NCI-H2029 (cell line): ENCODE data around the gene ASB8.
"Not testable (repeated sequence)": the region's sequence is repeated elsewhere in the genome, so short reads cannot be mapped to it uniquely, and the experiment has no call there.

Experiments used
- DNase-seq: peaks from one replicate; lab custom pipeline; 2025; lab: John Stamatoyannopoulos, UW

Gene ASB8

GRCh38 chr12:48142818-48143674 is 14.3 kb downstream of the ASB8 start:
- DNase-seq = no peak

- no peak for DNase-seq
Measured at GRCh38 chr12:48135027-48135426, 22.3 kb downstream of the ASB8 start.

- DNase-seq = no peak
Measured at GRCh38 chr12:48132826-48133225, 24.5 kb downstream of the ASB8 start.

DNA sequence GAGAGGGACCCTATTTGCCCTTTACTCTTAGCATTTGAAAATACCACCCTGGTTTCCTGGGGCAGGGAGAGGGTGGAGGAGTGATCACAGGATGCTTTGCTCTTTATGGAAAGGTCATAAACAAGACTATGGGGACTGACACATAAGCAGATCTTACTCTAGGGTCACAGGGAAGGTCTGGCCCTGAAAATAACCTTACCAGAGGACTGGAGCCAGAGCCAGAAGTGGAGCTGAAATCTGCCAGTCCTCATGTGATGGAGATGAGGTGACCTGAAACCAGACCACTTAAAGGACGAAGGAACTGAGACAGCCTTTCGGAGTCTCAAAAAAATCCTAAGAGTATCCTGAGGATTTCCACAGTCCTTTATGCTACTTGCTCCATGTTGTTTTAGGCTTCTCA is 25.8 kb downstream of the ASB8 start:
- DNase-seq = no peak

DNA sequence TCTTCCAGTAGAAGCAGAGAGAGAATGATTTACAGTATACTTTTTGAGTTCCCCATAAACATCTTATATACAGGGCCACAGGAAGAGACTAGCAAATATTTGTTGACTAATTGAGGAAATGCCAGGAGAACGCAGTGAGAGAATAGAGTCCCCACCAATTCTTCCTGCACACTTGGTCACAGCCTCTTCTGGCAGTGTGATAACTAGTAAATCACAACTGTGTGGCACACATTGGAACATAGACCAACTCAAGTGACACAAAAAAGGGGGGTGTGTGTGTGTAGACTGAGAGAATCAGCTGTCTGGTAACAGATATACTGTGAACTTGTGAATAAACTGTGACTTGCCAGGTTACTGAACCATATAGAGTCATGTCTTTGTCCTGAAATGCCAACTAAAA is 27.9 kb downstream of the ASB8 start:
- no peak for DNase-seq

GRCh38 chr12:48128800-48129199 is 28.5 kb downstream of the ASB8 start:
- no peak for DNase-seq

DNA sequence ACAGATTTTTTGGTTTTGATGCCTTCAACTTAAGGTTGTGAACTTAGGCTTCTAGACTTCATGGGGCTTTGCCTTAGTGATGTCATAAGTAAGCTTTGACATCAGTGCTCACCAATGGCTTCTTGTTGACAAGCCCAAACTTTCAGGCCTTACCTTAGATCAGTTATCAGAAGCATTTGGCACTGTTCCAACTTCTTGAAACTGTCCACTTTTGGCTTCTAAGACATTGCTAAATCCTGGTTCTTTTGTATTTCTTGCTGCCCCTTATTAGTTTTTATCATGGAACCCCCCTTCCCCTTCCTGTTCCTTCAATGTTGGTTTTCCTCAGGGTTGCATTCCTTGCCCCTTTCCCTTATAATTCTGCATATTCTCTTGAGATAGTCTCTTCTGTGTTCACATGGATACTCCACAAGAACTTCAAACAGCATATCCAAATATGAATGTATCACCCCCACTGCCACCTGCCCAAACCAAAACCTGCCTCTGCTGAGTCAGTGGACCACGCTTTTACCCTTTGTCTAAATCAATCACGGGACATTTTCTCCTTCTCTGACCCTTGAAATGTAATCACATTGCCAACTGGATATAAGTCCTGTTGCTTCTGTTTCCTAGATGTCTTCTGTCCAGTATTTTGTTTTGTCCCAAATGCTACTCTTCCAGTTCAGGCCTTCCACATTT is 30.2 kb downstream of the ASB8 start:
- no peak for DNase-seq

GRCh38 chr12:48125985-48126384 is 31.3 kb downstream of the ASB8 start:
- no peak for DNase-seq

GRCh38 chr12:48125542-48125941 is 31.8 kb downstream of the ASB8 start:
- DNase-seq = not testable (repeated sequence)

- no peak for DNase-seq
Measured at GRCh38 chr12:48123169-48123568, 34.1 kb downstream of the ASB8 start.

- no peak for DNase-seq
Measured at GRCh38 chr12:48122065-48122834, 35.1 kb downstream of the ASB8 start.

DNA sequence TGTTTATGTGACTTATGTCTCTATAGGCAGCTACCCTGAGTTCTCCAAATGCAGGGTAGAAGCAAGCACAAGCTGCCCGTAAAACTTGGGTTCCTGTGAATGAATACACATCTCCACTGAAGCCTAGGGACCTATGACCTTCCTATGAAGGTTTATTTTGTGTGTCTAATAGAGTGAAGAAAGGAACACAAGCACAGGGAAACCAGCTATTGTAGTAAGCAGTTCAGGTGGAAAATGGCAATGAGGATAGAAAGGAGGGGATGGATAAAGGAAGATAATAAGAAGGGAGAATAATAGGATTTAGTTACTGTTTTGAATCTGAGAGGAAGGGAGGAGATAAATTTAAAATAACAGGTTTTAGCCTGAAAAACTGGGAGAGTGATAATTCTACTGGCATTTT is 35.8 kb downstream of the ASB8 start:
- no peak for DNase-seq

- DNase-seq = no peak
Measured at GRCh38 chr12:48119834-48120195, 37.5 kb downstream of the ASB8 start.

DNA sequence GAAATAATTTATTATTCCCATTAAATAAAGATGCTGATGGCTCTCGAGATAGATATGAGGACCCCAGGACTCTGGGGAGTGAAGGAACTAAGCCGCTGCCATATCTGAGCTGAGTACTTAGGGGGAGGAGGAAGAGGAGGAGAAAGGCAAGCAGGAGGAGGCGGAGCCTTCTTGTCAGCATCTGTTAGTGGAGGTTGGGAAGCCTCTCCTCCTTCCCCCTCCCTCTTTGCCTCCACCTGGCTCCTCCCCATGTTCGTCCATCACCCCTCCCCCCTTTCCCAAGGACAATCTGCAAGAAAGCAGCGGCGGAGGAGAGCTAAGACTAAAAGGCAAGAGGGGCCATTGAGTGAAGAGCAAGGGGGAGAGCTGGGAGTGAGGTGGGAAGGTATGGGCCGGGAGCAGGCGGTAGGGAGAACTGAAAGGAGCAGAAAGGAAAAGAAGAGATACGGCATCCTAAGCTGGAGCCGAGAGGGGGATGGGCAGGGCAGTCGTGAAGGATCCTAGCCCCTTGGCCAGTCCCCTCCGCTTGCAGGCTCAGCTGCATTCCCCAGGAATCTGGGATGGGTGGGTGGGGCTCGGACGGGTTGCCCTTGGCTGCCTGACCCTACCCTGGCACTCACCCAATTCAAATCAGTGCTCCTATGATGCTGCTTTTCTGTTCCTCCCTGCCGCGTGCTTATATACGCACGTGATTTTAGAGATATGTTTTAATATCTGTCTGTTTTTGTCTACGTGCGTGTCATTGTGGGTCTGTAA is 38.1 kb downstream of the ASB8 start, which contains the start of gene PFKM:
Gene PFKM, plus strand, starts transcription at position 287 of the 756 bp plus-strand sequence. CDS start 3,411 bp downstream, outside the sequence.
- peak; percentile 34 for DNase-seq

GRCh38 chr12:48118284-48118871 is 38.9 kb downstream of the ASB8 start:
- DNase-seq = no peak

- no peak for DNase-seq
Measured at GRCh38 chr12:48115957-48116356, 41.4 kb downstream of the ASB8 start.

- DNase-seq = not testable (repeated sequence)
Measured at GRCh38 chr12:48111312-48111693, 46.0 kb downstream of the ASB8 start.

GRCh38 chr12:48110691-48111311 is 46.5 kb downstream of the ASB8 start:
- no peak for DNase-seq

GRCh38 chr12:48109424-48109823 is 47.9 kb downstream of the ASB8 start:
- no peak for DNase-seq

DNA sequence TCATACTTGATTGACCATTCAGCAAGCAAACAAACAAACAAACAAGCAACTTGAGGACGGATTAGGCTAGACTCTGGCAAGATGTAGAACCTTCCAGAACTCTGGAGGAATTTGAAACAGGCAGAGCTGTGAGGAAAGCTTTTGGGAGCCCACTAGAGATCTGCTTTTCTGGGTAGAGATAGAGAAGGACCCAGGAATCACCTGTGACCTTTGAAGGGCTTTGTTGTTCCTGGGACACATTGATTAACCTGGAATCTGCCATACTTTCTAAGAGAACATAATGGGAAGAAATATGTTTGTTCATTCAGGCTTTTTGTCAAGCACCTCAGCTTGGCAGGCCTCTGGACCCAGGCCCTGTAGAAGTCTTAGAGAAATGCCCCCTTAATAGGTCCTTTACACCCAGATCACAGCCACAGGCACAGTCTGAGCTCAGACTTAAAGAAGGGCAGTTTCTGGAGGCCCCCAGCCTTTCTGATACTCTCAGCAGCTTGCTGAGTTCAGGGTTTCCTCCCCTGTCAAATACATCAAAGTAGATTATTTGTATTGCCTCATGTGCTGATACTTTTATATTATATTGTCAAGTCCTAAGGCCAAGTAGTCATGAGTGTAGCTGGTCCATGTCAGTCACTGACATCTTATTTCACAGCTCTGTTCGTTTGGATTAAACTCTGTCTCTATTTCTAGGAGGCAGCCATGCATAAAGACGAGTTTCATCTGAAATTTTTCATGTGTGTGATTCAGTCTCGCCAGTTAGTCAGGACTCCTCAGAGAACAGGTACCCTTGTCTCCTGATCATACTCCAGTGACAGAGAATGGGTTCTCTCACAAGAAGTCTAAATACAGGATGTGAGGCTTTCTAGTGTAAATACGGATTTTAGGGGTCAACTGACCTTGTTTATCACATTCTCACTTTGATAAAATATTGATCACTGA is 50.4 kb downstream of the ASB8 start:
- DNase-seq = no peak
